CD4-positive, alpha-beta T cell treated with Interleukin-1 beta for 1 hour (primary cell): ENCODE results near the gene RDX.

Experiments used
- DNase-seq, 2 donors: peaks; one replicate each; pipeline ENCODE4 v3.0.0-alpha.2; 2020 to 2022

The RDX gene

GRCh38 chr11:110165039-110165925 lies 131.1 kb downstream of the RDX start:
- DNase-seq: no peak

- DNase-seq: no peak
Measured at GRCh38 chr11:110162216-110162615, 134.2 kb downstream of the RDX start.

DNA sequence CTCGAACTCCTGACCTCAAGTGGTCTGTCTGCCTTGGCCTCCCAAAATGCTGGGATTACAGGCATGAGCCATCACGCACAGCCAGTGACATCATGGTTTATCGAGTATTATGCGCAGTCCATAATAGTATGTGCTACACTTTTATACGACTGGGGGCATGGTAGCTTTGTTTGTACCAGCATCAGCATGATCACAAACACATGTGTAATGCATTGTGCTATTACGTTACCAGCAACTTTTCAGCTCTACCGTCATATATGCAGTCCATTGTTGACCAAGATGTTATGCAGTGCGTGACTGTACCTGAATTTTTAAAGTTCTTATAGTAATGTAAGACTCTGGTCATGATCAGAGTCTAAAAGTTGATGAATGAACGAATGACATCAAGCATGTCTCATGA lies 135.4 kb downstream of the RDX start:
- DNase-seq: no peak

GRCh38 chr11:110160437-110160836 lies 136.0 kb downstream of the RDX start:
- DNase-seq: no peak

- DNase-seq: no peak
Measured at GRCh38 chr11:110160016-110160415, 136.4 kb downstream of the RDX start.

- DNase-seq: no peak
Measured at GRCh38 chr11:110159476-110159875, 136.9 kb downstream of the RDX start.

DNA sequence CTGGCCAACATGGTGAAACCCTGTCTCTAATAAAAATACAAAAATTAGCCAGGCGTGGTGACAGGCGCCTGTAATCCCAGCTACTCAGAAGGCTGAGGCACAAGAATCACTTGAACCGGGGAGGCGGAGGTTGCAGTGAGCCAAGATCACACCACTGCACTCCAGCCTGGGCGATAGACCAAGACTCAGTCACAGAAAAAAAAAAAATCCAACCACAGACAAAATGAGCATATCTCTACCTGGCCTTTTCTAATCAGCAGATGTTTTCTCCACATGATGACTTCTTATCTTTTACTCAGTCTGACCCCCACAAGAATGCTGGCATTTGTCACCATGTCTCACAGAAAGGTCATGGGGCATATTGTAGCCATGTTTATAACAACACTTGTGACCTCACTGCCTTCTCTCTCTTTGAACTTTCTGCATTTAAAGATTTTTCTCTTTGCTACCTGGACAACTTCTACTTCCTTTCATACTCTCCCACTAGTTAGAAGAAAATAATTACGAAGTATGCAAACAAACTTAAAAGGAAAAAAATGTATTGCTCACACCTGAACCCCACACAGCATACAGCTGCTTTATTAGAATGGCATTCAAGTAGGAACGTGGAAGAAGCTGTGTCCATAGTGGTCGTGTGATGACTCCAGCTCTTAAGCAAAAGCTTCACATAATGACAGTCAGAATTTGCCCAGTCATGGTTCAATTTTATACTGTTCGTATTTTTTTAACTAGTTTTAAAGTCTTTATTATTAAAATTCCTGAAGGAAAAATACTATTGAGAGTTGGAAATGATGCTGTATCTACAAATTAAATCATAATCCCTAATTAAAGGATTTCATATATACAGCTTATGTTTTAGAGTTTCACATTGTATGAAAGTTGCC lies 137.9 kb downstream of the RDX start:
- DNase-seq: no peak

- DNase-seq: no peak
Measured at GRCh38 chr11:110156503-110156902, 139.9 kb downstream of the RDX start.

- no peak for DNase-seq
Measured at GRCh38 chr11:110153474-110153873, 142.9 kb downstream of the RDX start.

GRCh38 chr11:110152199-110152598 lies 144.2 kb downstream of the RDX start:
- DNase-seq: no peak

- no peak for DNase-seq
Measured at GRCh38 chr11:110148775-110149744, 147.4 kb downstream of the RDX start.

DNA sequence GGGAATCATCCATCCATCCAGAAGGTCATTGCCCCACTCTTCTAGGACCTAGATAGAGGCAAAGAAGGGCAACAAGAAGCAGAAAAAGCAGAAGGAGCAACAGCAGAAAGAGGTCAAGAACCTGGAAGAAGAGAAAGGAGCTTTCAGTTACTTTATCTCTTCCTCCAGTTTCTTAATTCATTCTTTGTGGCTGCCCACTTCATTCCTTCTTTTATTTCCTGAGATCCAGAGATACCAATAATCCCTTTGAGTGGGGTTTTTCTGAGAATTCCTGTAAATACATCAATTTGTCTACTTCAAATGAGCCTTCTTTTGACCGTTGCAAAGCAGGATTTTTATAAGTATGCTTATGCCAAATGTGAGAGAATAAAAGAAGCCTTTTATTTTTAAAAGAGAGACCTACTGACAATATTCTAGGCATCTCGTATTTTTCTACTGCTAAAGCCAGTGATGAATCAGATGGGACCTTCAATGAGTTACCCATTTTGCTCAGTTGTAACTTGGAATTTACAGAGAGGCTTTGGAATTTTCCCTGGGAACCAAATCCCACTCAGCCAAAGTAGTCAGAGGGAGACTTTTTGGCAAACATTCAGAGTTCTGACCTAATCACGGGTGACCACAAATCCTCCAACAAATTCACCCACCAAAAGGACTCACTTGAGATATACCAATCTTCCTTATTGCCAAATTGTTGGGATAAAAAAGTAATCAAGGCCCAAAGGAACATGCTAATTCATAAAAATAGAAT lies 148.3 kb downstream of the RDX start:
- no peak for DNase-seq

GRCh38 chr11:110141812-110142211 lies 154.6 kb downstream of the RDX start:
- no peak for DNase-seq

- no peak for DNase-seq
Measured at GRCh38 chr11:110134110-110134509, 162.3 kb downstream of the RDX start.

GRCh38 chr11:110133160-110133559 lies 163.3 kb downstream of the RDX start:
- no peak for DNase-seq

- DNase-seq: no peak
Measured at GRCh38 chr11:110131386-110132123, 164.9 kb downstream of the RDX start.

- DNase-seq: no peak
Measured at GRCh38 chr11:110130642-110131238, 165.7 kb downstream of the RDX start.

DNA sequence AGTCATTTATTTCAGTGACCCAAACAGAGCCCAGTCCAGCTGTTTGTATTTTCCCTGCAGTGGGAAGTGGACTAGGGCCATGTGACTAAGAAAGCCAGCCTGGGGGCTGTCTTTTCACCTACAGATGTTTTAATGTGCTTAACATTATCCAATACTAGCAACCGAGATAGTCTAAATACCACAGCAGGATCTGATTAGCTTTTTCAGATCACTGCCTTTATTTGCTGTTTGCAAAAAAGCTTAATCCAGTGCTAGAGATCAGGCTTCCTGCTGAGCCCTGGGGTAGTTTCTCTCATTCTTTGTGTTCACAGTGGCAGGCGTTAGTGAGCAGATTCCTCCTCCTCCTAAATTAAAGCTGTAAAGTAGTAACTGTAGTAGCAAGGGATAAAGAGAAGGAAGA lies 168.3 kb downstream of the RDX start:
- DNase-seq: no peak

DNA sequence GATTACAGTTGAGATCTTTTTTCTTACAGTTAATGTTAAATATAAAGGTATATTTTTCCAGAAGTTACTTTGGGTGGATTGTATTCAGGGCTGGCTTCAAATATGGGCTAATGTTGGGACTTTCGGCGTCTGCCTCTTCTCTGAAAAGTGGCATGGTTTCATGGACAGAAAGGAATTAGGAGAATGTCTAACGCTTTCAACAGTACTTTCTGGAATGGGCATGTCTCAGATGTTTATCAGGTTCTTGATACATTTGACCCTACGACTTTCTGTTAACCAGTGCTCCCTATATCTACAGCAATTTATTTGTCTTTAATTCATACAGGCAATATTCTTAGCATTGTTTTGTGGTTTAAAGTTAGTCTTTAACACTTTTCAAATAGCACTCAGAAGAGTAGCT lies 169.5 kb downstream of the RDX start:
- no peak for DNase-seq

- DNase-seq: no peak
Measured at GRCh38 chr11:110125632-110126031, 170.8 kb downstream of the RDX start.
